HEK293 (cell line): ENCODE results near the gene GARIN5A.

Source experiments
- CTCF ChIA-PET: fragments of 350-600 bp; formaldehyde crosslinking; extraction: SDS; loops from one replicate; lab custom pipeline; 2021; ENCODE audit warnings: antibody characterized with exemption; lab: Yijun Ruan, JAX
- POLR2A ChIA-PET: fragments of 300-600 bp; formaldehyde crosslinking; extraction: SDS; loops from one replicate; lab custom pipeline; 2020; ENCODE audit warnings: antibody characterized with exemption, inconsistent platforms; lab: Yijun Ruan, JAX
- H3K27ac ChIP-seq: fragments of 200-500 bp; sonication (Bioruptor generic); 2 replicates; pipeline ENCODE4 v1.5.1; 2014; ENCODE audit warnings: low read depth, low read length, control low read depth, inconsistent platforms; ENCODE audit errors: extremely low read depth
- H3K36me3 ChIP-seq, 2 experiments: fragments of 200-500 bp in 1 of 2; sonication (Bioruptor generic) in 1 of 2; 1 replicate in 1 of 2; 2 replicates in 1 of 2; pipeline ENCODE4 v1.5.1; 2014 to 2017; ENCODE audit warnings: inconsistent platforms in 2 of 2, low read length in 2 of 2; ENCODE audit not compliant: control insufficient read depth in 2 of 2, insufficient read depth in 1 of 2
- H3K4me1 ChIP-seq: fragments of 200-500 bp; sonication (Bioruptor generic); 2 replicates; pipeline ENCODE4 v1.5.1; 2014; ENCODE audit warnings: mild to moderate bottlenecking, low read length, inconsistent platforms; ENCODE audit not compliant: control insufficient read depth, insufficient read depth
- H3K4me3 ChIP-seq: 2 replicates; pipeline ENCODE4 v1.5.1; 2011; ENCODE audit warnings: low read depth, mild to moderate bottlenecking, control low read depth, low read length, moderate library complexity
- H3K9me3 ChIP-seq: fragments of 200-500 bp; sonication (Bioruptor generic); 2 replicates; pipeline ENCODE4 v1.5.1; 2014; ENCODE audit warnings: low read depth, low read length, inconsistent platforms; ENCODE audit not compliant: control insufficient read depth, insufficient read depth
- KLF7 ChIP-seq: fragments of 450-650 bp; formaldehyde crosslinking; IDR thresholded peaks from 2 replicates; pipeline ENCODE4 v1.5.1; 2016; ENCODE audit warnings: missing biosample characterization, missing genetic modification characterization, borderline replicate concordance
- RBAK ChIP-seq: fragments of 450-650 bp; formaldehyde crosslinking; IDR thresholded peaks from 2 replicates; pipeline ENCODE4 v1.5.1; 2016; ENCODE audit warnings: missing biosample characterization, missing genetic modification characterization
- REPIN1 ChIP-seq: fragments of 450-650 bp; formaldehyde crosslinking; IDR thresholded peaks from 2 replicates; pipeline ENCODE4 v1.5.1; 2017; ENCODE audit warnings: missing biosample characterization, missing genetic modification characterization, low read depth
- SP7 ChIP-seq: fragments of 450-650 bp; formaldehyde crosslinking; IDR thresholded peaks from 2 replicates; pipeline ENCODE4 v1.5.1; 2016; ENCODE audit warnings: missing biosample characterization, missing genetic modification characterization
- ZBTB7A ChIP-seq: fragments of 450-650 bp; formaldehyde crosslinking; IDR thresholded peaks from 2 replicates; pipeline ENCODE4 v1.5.1; 2016; ENCODE audit warnings: low read depth, missing biosample characterization, missing genetic modification characterization
- ZNF140 ChIP-seq: fragments of 450-650 bp; formaldehyde crosslinking; IDR thresholded peaks from 2 replicates; pipeline ENCODE4 v1.5.1; 2016; ENCODE audit warnings: missing biosample characterization, missing genetic modification characterization
- ZNF175 ChIP-seq: fragments of 450-650 bp; formaldehyde crosslinking; IDR thresholded peaks from 2 replicates; pipeline ENCODE4 v1.5.1; 2016; ENCODE audit warnings: missing biosample characterization, missing genetic modification characterization
- ZNF2 ChIP-seq: fragments of 450-650 bp; formaldehyde crosslinking; IDR thresholded peaks from 2 replicates; pipeline ENCODE4 v1.5.1; 2016; ENCODE audit warnings: missing biosample characterization, missing genetic modification characterization
- ZNF302 ChIP-seq: fragments of 450-650 bp; formaldehyde crosslinking; IDR thresholded peaks from 2 replicates; pipeline ENCODE4 v1.5.1; 2016; ENCODE audit warnings: missing biosample characterization, missing genetic modification characterization, low read depth
- ZNF311 ChIP-seq: fragments of 450-650 bp; formaldehyde crosslinking; IDR thresholded peaks from 2 replicates; pipeline ENCODE4 v1.5.1; 2017; ENCODE audit warnings: missing biosample characterization, missing genetic modification characterization, borderline replicate concordance
- ZNF423 ChIP-seq: fragments of 450-650 bp; formaldehyde crosslinking; IDR thresholded peaks from 2 replicates; pipeline ENCODE4 v1.5.1; 2016; ENCODE audit warnings: missing biosample characterization, missing genetic modification characterization
- ZNF610 ChIP-seq: fragments of 450-650 bp; formaldehyde crosslinking; IDR thresholded peaks from 2 replicates; pipeline ENCODE4 v1.5.1; 2016; ENCODE audit warnings: missing biosample characterization, missing genetic modification characterization, borderline replicate concordance
- ZNF677 ChIP-seq: fragments of 450-650 bp; IDR thresholded peaks from 2 replicates; pipeline ENCODE4 v1.5.0; 2018; ENCODE audit warnings: missing biosample characterization, mild to moderate bottlenecking, missing genetic modification characterization, moderate library complexity
- ZNF76 ChIP-seq: fragments of 450-650 bp; formaldehyde crosslinking; IDR thresholded peaks from 2 replicates; pipeline ENCODE4; 2016; ENCODE audit warnings: low read depth, missing biosample characterization, missing genetic modification characterization, borderline replicate concordance
- ZNF830 ChIP-seq: fragments of 450-650 bp; IDR thresholded peaks from 2 replicates; pipeline ENCODE4 v1.5.0; 2018; ENCODE audit warnings: missing biosample characterization, missing genetic modification characterization, low read depth, mild to moderate bottlenecking, moderate library complexity
- ZNF843 ChIP-seq: fragments of 450-650 bp; formaldehyde crosslinking; IDR thresholded peaks from 2 replicates; pipeline ENCODE4 v1.5.1; 2016; ENCODE audit warnings: missing biosample characterization, missing genetic modification characterization
- TF ChIP-seq, protein P1 (sequence below): fragments of 450-650 bp; formaldehyde crosslinking; IDR thresholded peaks from 2 replicates; pipeline ENCODE4 v1.5.1; 2016; ENCODE audit warnings: missing biosample characterization, missing genetic modification characterization
- TF ChIP-seq, protein P2 (sequence below): fragments of 450-650 bp; formaldehyde crosslinking; IDR thresholded peaks from 2 replicates; pipeline ENCODE4 v1.5.1; 2016; ENCODE audit warnings: missing biosample characterization, missing genetic modification characterization

Gene GARIN5A

DNA sequence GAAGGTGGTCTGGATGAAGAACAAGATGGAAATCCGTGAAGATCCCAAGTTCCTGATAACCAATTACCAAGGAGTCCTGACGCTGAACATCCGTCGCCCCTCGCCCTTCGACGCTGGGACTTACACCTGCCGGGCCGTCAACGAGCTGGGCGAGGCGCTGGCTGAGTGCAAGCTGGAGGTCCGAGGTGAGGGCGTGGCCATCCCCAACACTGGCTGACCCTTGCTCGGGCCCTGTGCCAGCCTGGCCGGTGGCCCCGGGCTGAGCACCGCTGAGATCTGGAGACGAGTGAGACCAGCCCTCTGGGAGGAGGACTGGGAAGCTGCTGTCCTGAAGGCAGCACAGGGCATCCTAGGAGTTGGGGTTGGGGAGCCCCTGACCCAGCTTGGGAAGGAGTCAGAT, 12.3 kb downstream of the GARIN5A start:
- H3K4me1 ChIP-seq: no peaks in the 10 kb centered on the region
- ChIA-PET CTCF (interaction anchor here (0.6 to 4.7 kb wide), 10 partner anchors 12 to 380 kb away, joined by 3 to 38 read pairs (median 4); partner anchors contain the start of genes EMC10, GARIN5A and NR1H2), POLR2A (interaction anchor here (0.5 to 1.7 kb wide), 3 partner anchors 10 to 535 kb away, joined by 3 to 5 read pairs (median 3); partner anchors contain the start of gene POLD1)
- no peak overlapping the region for H3K4me3 ChIP-seq
- no peaks in the 10 kb centered on the region for H3K9me3 ChIP-seq
- no peaks in the 10 kb centered on the region for H3K36me3 ChIP-seq
- no peak overlapping the region for H3K27ac ChIP-seq
- TF ChIP-seq SP7 (tag by site-specific recombination): no peak
- TF ChIP-seq ZNF302 (tag by site-specific recombination): no peak
- TF ChIP-seq ZNF610: no peak
- no peak for TF ChIP-seq REPIN1
- TF ChIP-seq ZNF843 (tag by site-specific recombination): no peak
- TF ChIP-seq ZNF423 (tag by site-specific recombination): no peak
- TF ChIP-seq ZNF76 (tag by site-specific recombination): no peak
- TF ChIP-seq ZNF830 (tag by site-specific recombination): no peak
- TF ChIP-seq ZNF677 (tag by site-specific recombination): no peak

DNA sequence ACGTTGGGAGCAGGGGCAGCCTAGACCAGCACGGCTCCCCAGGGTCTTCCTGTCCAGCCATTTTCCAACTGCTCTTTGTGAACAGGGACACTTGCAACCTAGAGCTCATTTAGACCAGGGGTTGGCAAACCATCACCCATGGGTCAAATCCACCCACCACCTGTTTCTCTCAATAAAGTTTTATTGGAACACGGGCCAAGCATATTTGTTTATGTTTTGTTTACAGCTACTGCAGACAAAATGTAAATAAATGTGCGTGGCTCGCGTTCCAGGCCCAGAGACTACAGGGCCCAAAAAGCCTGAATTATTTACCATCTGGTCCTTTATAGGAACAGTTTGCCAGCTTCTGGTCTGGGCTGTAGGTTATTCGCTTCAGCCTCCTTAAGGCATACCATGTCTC, 13.7 kb downstream of the GARIN5A start:
- H3K36me3 ChIP-seq: no peaks in the 10 kb centered on the region
- no peaks in the 10 kb centered on the region for H3K4me1 ChIP-seq
- POLR2A ChIA-PET: interaction anchor here (0.8 to 1.4 kb wide), 2 partner anchors 95 to 134 kb away, joined by 3 to 8 read pairs; partner anchors contain the start of gene KCNC3
- TF ChIP-seq, protein P1, sequence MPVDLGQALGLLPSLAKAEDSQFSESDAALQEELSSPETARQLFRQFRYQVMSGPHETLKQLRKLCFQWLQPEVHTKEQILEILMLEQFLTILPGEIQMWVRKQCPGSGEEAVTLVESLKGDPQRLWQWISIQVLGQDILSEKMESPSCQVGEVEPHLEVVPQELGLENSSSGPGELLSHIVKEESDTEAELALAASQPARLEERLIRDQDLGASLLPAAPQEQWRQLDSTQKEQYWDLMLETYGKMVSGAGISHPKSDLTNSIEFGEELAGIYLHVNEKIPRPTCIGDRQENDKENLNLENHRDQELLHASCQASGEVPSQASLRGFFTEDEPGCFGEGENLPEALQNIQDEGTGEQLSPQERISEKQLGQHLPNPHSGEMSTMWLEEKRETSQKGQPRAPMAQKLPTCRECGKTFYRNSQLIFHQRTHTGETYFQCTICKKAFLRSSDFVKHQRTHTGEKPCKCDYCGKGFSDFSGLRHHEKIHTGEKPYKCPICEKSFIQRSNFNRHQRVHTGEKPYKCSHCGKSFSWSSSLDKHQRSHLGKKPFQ: no peak
- TF ChIP-seq KLF7 (no peak), RBAK (no peak), ZNF140 (tag by site-specific recombination) (no peak), ZBTB7A (tag by site-specific recombination) (no peak), ZNF311 (tag by site-specific recombination) (no peak), ZNF175 (no peak), ZNF2 (tag by site-specific recombination) (no peak)
- TF ChIP-seq, protein P2, sequence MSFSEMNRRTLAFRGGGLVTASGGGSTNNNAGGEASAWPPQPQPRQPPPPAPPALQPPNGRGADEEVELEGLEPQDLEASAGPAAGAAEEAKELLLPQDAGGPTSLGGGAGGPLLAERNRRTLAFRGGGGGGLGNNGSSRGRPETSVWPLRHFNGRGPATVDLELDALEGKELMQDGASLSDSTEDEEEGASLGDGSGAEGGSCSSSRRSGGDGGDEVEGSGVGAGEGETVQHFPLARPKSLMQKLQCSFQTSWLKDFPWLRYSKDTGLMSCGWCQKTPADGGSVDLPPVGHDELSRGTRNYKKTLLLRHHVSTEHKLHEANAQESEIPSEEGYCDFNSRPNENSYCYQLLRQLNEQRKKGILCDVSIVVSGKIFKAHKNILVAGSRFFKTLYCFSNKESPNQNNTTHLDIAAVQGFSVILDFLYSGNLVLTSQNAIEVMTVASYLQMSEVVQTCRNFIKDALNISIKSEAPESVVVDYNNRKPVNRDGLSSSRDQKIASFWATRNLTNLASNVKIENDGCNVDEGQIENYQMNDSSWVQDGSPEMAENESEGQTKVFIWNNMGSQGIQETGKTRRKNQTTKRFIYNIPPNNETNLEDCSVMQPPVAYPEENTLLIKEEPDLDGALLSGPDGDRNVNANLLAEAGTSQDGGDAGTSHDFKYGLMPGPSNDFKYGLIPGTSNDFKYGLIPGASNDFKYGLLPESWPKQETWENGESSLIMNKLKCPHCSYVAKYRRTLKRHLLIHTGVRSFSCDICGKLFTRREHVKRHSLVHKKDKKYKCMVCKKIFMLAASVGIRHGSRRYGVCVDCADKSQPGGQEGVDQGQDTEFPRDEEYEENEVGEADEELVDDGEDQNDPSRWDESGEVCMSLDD: no peak
- TF ChIP-seq, all 188 proteins: peak for 0
- H3K4me3 ChIP-seq: no peak overlapping the region
- no peak overlapping the region for H3K27ac ChIP-seq
- H3K9me3 ChIP-seq: no peaks in the 10 kb centered on the region
- CTCF ChIA-PET: interaction anchor here (0.6 to 4.7 kb wide), 10 partner anchors 10 to 139 kb away, joined by 3 to 99 read pairs (median 5); partner anchors contain the start of genes NAPSA and NR1H2
